GM19463 (cell line): ENCODE data around the gene MPV17L.
"Not testable (repeated sequence)": the region's sequence is repeated elsewhere in the genome, so short reads cannot be mapped to it uniquely, and the experiment has no call there.

Source experiments
- ATAC-seq: cut with Tn5 transposase; IDR thresholded peaks from one replicate; pipeline ENCODE4 v1.9.1; 2021; ENCODE audit warnings: mild to moderate bottlenecking, moderate library complexity; ENCODE audit not compliant: unreplicated experiment

The MPV17L gene

GRCh38 chr16:15395631-15396508, at the start of gene MPV17L:
Gene MPV17L, plus strand, starts transcription at chr16:15395754. Its CDS starts 144 bp downstream, at chr16:15395898.
- ATAC-seq, result not testable (repeated sequence)

GRCh38 chr16:15348721-15349120, 46.8 kb upstream of the MPV17L start:
- ATAC-seq, result not testable (repeated sequence)

- not testable (repeated sequence) for ATAC-seq
Observed at GRCh38 chr16:15351251-15351650, 44.3 kb upstream of the MPV17L start.

GRCh38 chr16:15351745-15352144, 43.8 kb upstream of the MPV17L start:
- ATAC-seq, result not testable (repeated sequence)

GRCh38 chr16:15352852-15353251, 42.7 kb upstream of the MPV17L start:
- ATAC-seq, result not testable (repeated sequence)

GRCh38 chr16:15354846-15355245, 40.7 kb upstream of the MPV17L start:
- ATAC-seq, result not testable (repeated sequence)

GRCh38 chr16:15357495-15357894, 38.1 kb upstream of the MPV17L start:
- ATAC-seq, result not testable (repeated sequence)

GRCh38 chr16:15378194-15378593, 17.4 kb upstream of the MPV17L start, which contains the start of gene NPIPA5:
Gene NPIPA5, minus strand, starts transcription at chr16:15378294. Its CDS starts 0 bp downstream, at chr16:15378294.
- ATAC-seq, result not testable (repeated sequence)

GRCh38 chr16:15382810-15383209, 12.7 kb upstream of the MPV17L start:
- not testable (repeated sequence) for ATAC-seq

GRCh38 chr16:15388060-15388459, 7.5 kb upstream of the MPV17L start:
- ATAC-seq, result not testable (repeated sequence)

- not testable (repeated sequence) for ATAC-seq
Observed at GRCh38 chr16:15389916-15390315, 5.6 kb upstream of the MPV17L start.

GRCh38 chr16:15393025-15393424, 2.5 kb upstream of the MPV17L start:
- not testable (repeated sequence) for ATAC-seq

- ATAC-seq, result not testable (repeated sequence)
Observed at GRCh38 chr16:15396509-15396829, 915 bp downstream of the MPV17L start.

GRCh38 chr16:15396948-15397594, 1.5 kb downstream of the MPV17L start:
- ATAC-seq, result no peak

GRCh38 chr16:15398618-15399316, 3.2 kb downstream of the MPV17L start:
- no peak for ATAC-seq

- ATAC-seq, result no peak
Observed at GRCh38 chr16:15399317-15399716, 3.8 kb downstream of the MPV17L start.

- not testable (repeated sequence) for ATAC-seq
Observed at GRCh38 chr16:15400314-15400713, 4.8 kb downstream of the MPV17L start.

GRCh38 chr16:15401972-15402371, 6.4 kb downstream of the MPV17L start:
- no peak for ATAC-seq

- ATAC-seq, result no peak
Observed at GRCh38 chr16:15403392-15403995, 7.9 kb downstream of the MPV17L start.

- not testable (repeated sequence) for ATAC-seq
Observed at GRCh38 chr16:15404091-15404490, 8.5 kb downstream of the MPV17L start.

- ATAC-seq, result no peak
Observed at GRCh38 chr16:15404792-15405191, 9.2 kb downstream of the MPV17L start.
